Endodermal cell (in vitro differentiated cells): ENCODE results near the gene VPS35L. TPM values are rescaled to one million over a fixed set of nuclear protein-coding genes. Genes with fewer than 3 reads are reported as not detected.

Experiments used
- DNase-seq: peaks from one replicate; pipeline ENCODE4 v3.0.0-alpha.2; 2017
- H3K27ac ChIP-seq: 2 replicates; pipeline ENCODE4 v1.5.1; 2013; ENCODE audit warnings: mild to moderate bottlenecking, low read depth, low read length, moderate library complexity
- H3K27me3 ChIP-seq: 2 replicates; pipeline ENCODE4 v1.6.1; 2013; ENCODE audit warnings: mild to moderate bottlenecking, low read length, moderate library complexity; ENCODE audit not compliant: insufficient read depth, control insufficient read depth, poor library complexity, severe bottlenecking
- H3K36me3 ChIP-seq: 2 replicates; pipeline ENCODE4 v1.7.0; 2013; ENCODE audit warnings: mild to moderate bottlenecking, low read length, moderate library complexity; ENCODE audit not compliant: control insufficient read depth, insufficient read depth
- H3K4me1 ChIP-seq: one replicate; pipeline ENCODE4 v1.7.0; 2013; ENCODE audit warnings: low read length; ENCODE audit not compliant: control insufficient read depth, insufficient read depth
- H3K4me3 ChIP-seq: 2 replicates; pipeline ENCODE4 v1.5.1; 2013; ENCODE audit warnings: mild to moderate bottlenecking, low read length, moderate library complexity
- H3K9ac ChIP-seq: 2 replicates; pipeline ENCODE4 v1.6.1; 2013; ENCODE audit warnings: mild to moderate bottlenecking, low read length, moderate library complexity; ENCODE audit not compliant: poor library complexity, severe bottlenecking; ENCODE audit errors: extremely low read depth
- H3K9me3 ChIP-seq: 2 replicates; pipeline ENCODE4 v1.6.1; 2013; ENCODE audit warnings: mild to moderate bottlenecking, low read length, moderate library complexity; ENCODE audit not compliant: control insufficient read depth
- H3K27ac Mint-ChIP-seq: 2 replicates; pipeline ENCODE4 v1.8.0; 2020; ENCODE audit warnings: mixed read lengths
- H3K27me3 Mint-ChIP-seq: 2 replicates; pipeline ENCODE4 v1.8.0; 2021; ENCODE audit warnings: mild to moderate bottlenecking, mixed read lengths; ENCODE audit not compliant: insufficient read depth
- H3K36me3 Mint-ChIP-seq: 2 replicates; pipeline ENCODE4 v1.8.0; 2020; ENCODE audit warnings: low read depth, mixed read lengths
- H3K4me1 Mint-ChIP-seq: 2 replicates; pipeline ENCODE4 v1.8.0; 2020; ENCODE audit warnings: mixed read lengths
- H3K4me3 Mint-ChIP-seq: 2 replicates; pipeline ENCODE4 v1.8.0; 2020; ENCODE audit warnings: mild to moderate bottlenecking, moderate library complexity, mixed read lengths
- H3K9me3 Mint-ChIP-seq: 2 replicates; pipeline ENCODE4 v1.8.0; 2020; ENCODE audit warnings: mild to moderate bottlenecking, mixed read lengths
- CTCF ChIP-seq: fragments of 200-600 bp; sonication (generic); conservative IDR thresholded peaks from 2 replicates; pipeline ENCODE4 v1.5.0; 2021; ENCODE audit warnings: antibody characterized with exemption, mild to moderate bottlenecking
- WGBS, 2 experiments: methylation state at CpG; one replicate each; pipeline versions ENCODE4 v1.1.5 to v1.1.7; 2013; ENCODE audit warnings: missing lambda C conversion rate in 2 of 2, mixed read lengths in 1 of 2; ENCODE audit not compliant: insufficient coverage in 1 of 2, insufficient read length in 1 of 2; 5-methylcytosine and 5-hydroxymethylcytosine counted together
- total RNA-seq, 2 donors: library from RNA; stranded (reverse); fragmentation: NEBNext Ultra II Directional in 1 of 2; extraction: Animal tissue kit (Norgen Biotek cat#: 25700) in 1 of 2; gene quantifications; 2 replicates in 1 of 2; 3 replicates in 1 of 2; pipeline ENCODE4 v1.2.1, GENCODE V29; 2021

The VPS35L gene
- total RNA-seq, 2 donors from 2014 or later = 61.5 to 82.0 TPM

GRCh38 chr16:19517424-19518089 is 37.9 kb upstream of the VPS35L start:
- no peak overlapping the region for H3K27ac ChIP-seq
- no peak for DNase-seq
- no peak overlapping the region for H3K9ac ChIP-seq
- H3K36me3 ChIP-seq = peaks cover 55% of the 10 kb centered on the region
- H3K27me3 ChIP-seq = no peaks in the 10 kb centered on the region
- Mint-ChIP-seq H3K36me3 (peaks cover 44% of the 10 kb centered on the region), H3K27ac (no peak overlapping the region), H3K4me1 (peaks cover 16% of the 10 kb centered on the region), H3K4me3 (no peak overlapping the region), H3K9me3 (peaks cover 2% of the 10 kb centered on the region), H3K27me3 (no peaks in the 10 kb centered on the region)
- H3K4me1 ChIP-seq = no peaks in the 10 kb centered on the region
- no peak for TF ChIP-seq CTCF
- H3K9me3 ChIP-seq = no peaks in the 10 kb centered on the region
- WGBS, 2 experiments = 94 to 100% methylated on average over 2 to 8 of the region's 8 CpGs
- H3K4me3 ChIP-seq = no peak overlapping the region

GRCh38 chr16:19518388-19518787 is 37.1 kb upstream of the VPS35L start:
- 88 to 100% methylated on average over 1 of the region's 2 CpGs for WGBS, 2 experiments
- H3K27ac ChIP-seq = no peak overlapping the region
- no peaks in the 10 kb centered on the region for H3K9me3 ChIP-seq
- Mint-ChIP-seq H3K4me1 (peaks cover 23% of the 10 kb centered on the region), H3K27me3 (no peaks in the 10 kb centered on the region), H3K9me3 (no peaks in the 10 kb centered on the region), H3K4me3 (no peak overlapping the region), H3K36me3 (peaks cover 36% of the 10 kb centered on the region), H3K27ac (no peak overlapping the region)
- TF ChIP-seq CTCF = no peak
- no peak for DNase-seq
- no peaks in the 10 kb centered on the region for H3K4me1 ChIP-seq
- H3K36me3 ChIP-seq = peaks cover 47% of the 10 kb centered on the region
- no peaks in the 10 kb centered on the region for H3K27me3 ChIP-seq
- no peak overlapping the region for H3K9ac ChIP-seq
- no peak overlapping the region for H3K4me3 ChIP-seq

GRCh38 chr16:19520861-19521331 is 34.6 kb upstream of the VPS35L start:
- H3K36me3 Mint-ChIP-seq = peaks cover 19% of the 10 kb centered on the region
- H3K4me3 Mint-ChIP-seq = peak overlapping the region; percentile 84
- H3K4me1 Mint-ChIP-seq = peaks cover 35% of the 10 kb centered on the region
- DNase-seq = no peak
- peak overlapping the region; percentile 93 for H3K27ac Mint-ChIP-seq
- WGBS, 2 experiments = 24 to 37% methylated on average over 6 to 8 of the region's 8 CpGs
- no peaks in the 10 kb centered on the region for H3K9me3 Mint-ChIP-seq
- Histone ChIP-seq H3K27ac (no peak overlapping the region), H3K4me3 (peak overlapping the region; percentile 93), H3K4me1 (no peaks in the 10 kb centered on the region), H3K9ac (peak overlapping the region; percentile 65), H3K36me3 (peaks cover 24% of the 10 kb centered on the region), H3K27me3 (no peaks in the 10 kb centered on the region), H3K9me3 (no peaks in the 10 kb centered on the region)
- H3K27me3 Mint-ChIP-seq = no peaks in the 10 kb centered on the region
- no peak for TF ChIP-seq CTCF
